GM18861 (cell line): ENCODE measurements around the gene SLC6A7.

Source experiments
- ATAC-seq: cut with Tn5 transposase; IDR thresholded peaks from one replicate; pipeline ENCODE4 v1.9.1; 2021; ENCODE audit not compliant: unreplicated experiment

The SLC6A7 gene

GRCh38 chr5:150257424-150257823 lies 67.6 kb downstream of the SLC6A7 start:
- no peak for ATAC-seq

GRCh38 chr5:150258130-150258529 lies 68.3 kb downstream of the SLC6A7 start:
- ATAC-seq, result peak; percentile 37
